HepG2 (cell line): Measurements from ENCODE around the gene RHBDD3. TPM values are rescaled to one million over a fixed set of nuclear protein-coding genes. Genes with fewer than 3 reads are reported as not detected.

Source experiments
- BCLAF1 ChIP-seq: fragments of 450-650 bp; IDR thresholded peaks from 2 replicates; pipeline ENCODE4 v1.6.1; 2017; ENCODE audit warnings: mild to moderate bottlenecking
- CHD2 ChIP-seq: IDR thresholded peaks from 2 replicates; pipeline ENCODE4 v1.6.1; 2011; ENCODE audit warnings: low read depth, low read length, improper control_type of control experiment
- DRAP1 ChIP-seq: IDR thresholded peaks from 2 replicates; pipeline ENCODE4 v1.6.1; 2016; ENCODE audit warnings: missing genetic modification reagents, missing compliant biosample characterization
- GATA4 ChIP-seq: sonication (generic); IDR thresholded peaks from 2 replicates; pipeline ENCODE4 v1.6.1; 2016; ENCODE audit warnings: antibody characterized with exemption, low read depth, borderline replicate concordance
- HMGXB3 ChIP-seq: sonication (generic); formaldehyde crosslinking; IDR thresholded peaks from 2 replicates; pipeline ENCODE4 v1.4.0; 2020; ENCODE audit warnings: missing genetic modification reagents, borderline replicate concordance
- HNRNPH1 ChIP-seq: fragments of 200-400 bp; formaldehyde crosslinking; optimal IDR thresholded peaks from 2 replicates; pipeline ENCODE3; 2017; ENCODE audit warnings: mild to moderate bottlenecking, low read depth, low read length
- HNRNPUL1 ChIP-seq: fragments of 200-400 bp; formaldehyde crosslinking; IDR thresholded peaks from 2 replicates; pipeline ENCODE4 v1.6.1; 2017; ENCODE audit warnings: low read depth, mild to moderate bottlenecking, low read length, moderate library complexity
- IKZF5 ChIP-seq: IDR thresholded peaks from 2 replicates; pipeline ENCODE4 v1.6.1; 2018; ENCODE audit warnings: missing genetic modification reagents, mild to moderate bottlenecking, missing compliant biosample characterization
- IRF2 ChIP-seq: IDR thresholded peaks from 2 replicates; pipeline ENCODE4 v1.6.1; 2018; ENCODE audit warnings: missing genetic modification reagents, missing compliant biosample characterization
- MLX ChIP-seq: IDR thresholded peaks from 2 replicates; pipeline ENCODE4 v1.6.1; 2016
- NRL ChIP-seq: sonication (generic); formaldehyde crosslinking; IDR thresholded peaks from 2 replicates; pipeline ENCODE4 v1.5.0; 2020; ENCODE audit warnings: missing genetic modification reagents, mild to moderate bottlenecking, moderate library complexity, borderline replicate concordance
- RBFOX2 ChIP-seq: fragments of 200-400 bp; formaldehyde crosslinking; IDR thresholded peaks from 2 replicates; pipeline ENCODE4 v1.6.1; 2017; ENCODE audit warnings: low read depth, mild to moderate bottlenecking, low read length
- THAP11 ChIP-seq: IDR thresholded peaks from 2 replicates; pipeline ENCODE4 v1.6.1; 2016; ENCODE audit warnings: missing biosample characterization, missing genetic modification reagents
- ZBTB46 ChIP-seq: sonication (generic); formaldehyde crosslinking; IDR thresholded peaks from 2 replicates; pipeline ENCODE4 v1.4.0; 2020; ENCODE audit warnings: mild to moderate bottlenecking, missing genetic modification reagents, borderline replicate concordance
- ZNF225 ChIP-seq: sonication (generic); formaldehyde crosslinking; IDR thresholded peaks from 2 replicates; pipeline ENCODE4 v1.4.0; 2020; ENCODE audit warnings: mild to moderate bottlenecking, missing genetic modification reagents
- ZNF510 ChIP-seq: sonication (generic); formaldehyde crosslinking; IDR thresholded peaks from 2 replicates; pipeline ENCODE4 v1.4.0; 2020; ENCODE audit warnings: low read depth, mild to moderate bottlenecking, missing genetic modification reagents
- ZNF709 ChIP-seq: sonication (generic); formaldehyde crosslinking; IDR thresholded peaks from 2 replicates; pipeline ENCODE4 v1.5.0; 2020; ENCODE audit warnings: mild to moderate bottlenecking, missing genetic modification reagents
- polyA plus RNA-seq, 8 experiments: library from polyadenylated mRNA; depleted of rRNA in 3 of 8; stranded (reverse) in 7 of 8; unstranded in 1 of 8; fragments of >200 nt; fragmentation: Illumina TruSeq in 4 of 8; extraction: Trizol in 4 of 8; gene quantifications; 2 replicates each; pipeline versions ENCODE4 v1.2.1 to v1.2.3, GENCODE V29; 2011 to 2016; ENCODE audit warnings: low read depth in 4 of 8, missing spikeins in 1 of 8, mixed read lengths in 1 of 8; ENCODE audit not compliant: insufficient read depth in 1 of 8
- total RNA-seq, 5 experiments: library from RNA; depleted of rRNA; stranded (reverse); fragments of >200 nt; fragmentation: Illumina TruSeq; extraction: Trizol; gene quantifications; 2 replicates each; pipeline ENCODE4 v1.2.3, GENCODE V29; 2016; ENCODE audit warnings: low read depth in 1 of 5

The RHBDD3 gene
- total and polyA plus RNA-seq, 2 of the 13 experiments (the other 11 are each of a cell fraction or from before 2014, with no cell fraction given) = 12.1 to 26.7 TPM

- peak; percentile 36; the same call in 1 of the 2 replicates for TF ChIP-seq IKZF5 (CRISPR knock-in tag)
- no peak for TF ChIP-seq ZNF225 (CRISPR knock-in tag)
- no peak for TF ChIP-seq ZNF709 (CRISPR knock-in tag)
- TF ChIP-seq ZBTB46 (CRISPR knock-in tag) = no peak
- no peak for TF ChIP-seq HNRNPH1
- no peak for TF ChIP-seq NRL (CRISPR knock-in tag)
- no peak for TF ChIP-seq RBFOX2
- TF ChIP-seq HMGXB3 (CRISPR knock-in tag) = peak; percentile 34; the same call in 1 of the 2 replicates
- TF ChIP-seq GATA4 = no peak
- no peak for TF ChIP-seq MLX (CRISPR knock-in tag)
- TF ChIP-seq BCLAF1 = no peak
- TF ChIP-seq ZNF510 (CRISPR knock-in tag) = no peak
- peak; percentile 41; the same call in 1 of the 2 replicates for TF ChIP-seq IRF2 (CRISPR knock-in tag)
- no peak for TF ChIP-seq CHD2
- 0 out of 2 replicates have a peak, but pooled peaks have one; percentile 18 for TF ChIP-seq THAP11 (CRISPR knock-in tag)
- no peak for TF ChIP-seq DRAP1 (CRISPR knock-in tag)
- TF ChIP-seq HNRNPUL1 = no peak
Measured at GRCh38 chr22:29245626-29246385, 22.0 kb downstream of the RHBDD3 start (continued).
